SU-DHL-6 (cell line): ENCODE measurements around the gene CCZ1.
"Not testable (repeated sequence)": the region's sequence is repeated elsewhere in the genome, so short reads cannot be mapped to it uniquely, and the experiment has no call there.

Experiments used
- CTCF ChIP-seq: fragments of 200-600 bp; sonication (generic); IDR thresholded peaks from one replicate; pipeline ENCODE4 v1.5.1; 2017; ENCODE audit warnings: antibody characterized with exemption, mild to moderate bottlenecking, low read length, moderate library complexity; ENCODE audit not compliant: insufficient read depth, poor library complexity, severe bottlenecking
- EZH2phosphoT487 ChIP-seq: fragments of 200-600 bp; sonication (generic), shearing (Covaris generic); conservative IDR thresholded peaks from 2 replicates; pipeline ENCODE4 v1.6.1; 2018; ENCODE audit warnings: mild to moderate bottlenecking, antibody characterized with exemption, low read length, moderate library complexity, mixed read lengths

GRCh38 chr7:5916529-5916928 lies 18.0 kb downstream of the CCZ1 start:
- TF ChIP-seq CTCF, EZH2phosphoT487: not testable (repeated sequence)
